ENCODE measurements around the gene SENP1.

The SENP1 gene

GRCh38 chr12:48043771-48044170, 62.1 kb downstream of the SENP1 start:
- Histone ChIP-seq H3K14ac (ENCODE audit: low read length) (no peak overlapping the region), H3K18ac (ENCODE audit: low read length) (no peak overlapping the region), H2BK12ac (ENCODE audit: low read length) (no peak overlapping the region), H3K27ac (ENCODE audit: low read depth, low read length) (no peak overlapping the region), H3K9ac (ENCODE audit: low read length) (no peak overlapping the region), H2AK5ac (ENCODE audit: low read length) (no peak overlapping the region), H3K4me2 (ENCODE audit: low read length) (no peak overlapping the region), H3K79me1 (ENCODE audit: low read length) (no peaks in the 10 kb centered on the region), H3K36me3 (ENCODE audit: control insufficient read depth in 1 of 2, insufficient read depth in 2 of 2, low read length in 2 of 2) (peaks cover 5 to 14% of the 10 kb centered on the region in 2 experiments), H3K4me3 (ENCODE audit: low read depth, low read length) (no peak overlapping the region), H3K23ac (ENCODE audit: low read length) (no peak overlapping the region), H3K9me3 (ENCODE audit: insufficient read depth, low read depth, low read length) (no peaks in the 10 kb centered on the region), H2BK120ac (ENCODE audit: insufficient read depth, low read length, poor library complexity) (no peak overlapping the region), H3K4me1 (ENCODE audit: control insufficient read depth in 1 of 2, insufficient read depth in 2 of 2, low read length in 2 of 2) (no peaks in the 10 kb centered on the region), H4K12ac (ENCODE audit: low read depth, low read length) (no peak overlapping the region), H3K4ac (ENCODE audit: low read depth, low read length) (no peak overlapping the region), H2AFZ (ENCODE audit: insufficient read depth, low read length, poor library complexity) (no peak overlapping the region), H3K27me3 (ENCODE audit: insufficient read depth, low read length) (no peaks in the 10 kb centered on the region), H4K91ac (ENCODE audit: low read depth, low read length) (no peak overlapping the region), H3K79me2 (ENCODE audit: control insufficient read depth, insufficient read depth, low read length, poor library complexity) (no peaks in the 10 kb centered on the region), H2BK5ac (ENCODE audit: low read depth, low read length, poor library complexity) (no peak overlapping the region), H4K8ac (ENCODE audit: low read depth, low read length) (no peak overlapping the region)
- no CpG with 5 or more reads among the region's 4 CpGs for WGBS (ENCODE audit: extremely low coverage, insufficient coverage, insufficient read length)
- no peak for DNase-seq

DNA sequence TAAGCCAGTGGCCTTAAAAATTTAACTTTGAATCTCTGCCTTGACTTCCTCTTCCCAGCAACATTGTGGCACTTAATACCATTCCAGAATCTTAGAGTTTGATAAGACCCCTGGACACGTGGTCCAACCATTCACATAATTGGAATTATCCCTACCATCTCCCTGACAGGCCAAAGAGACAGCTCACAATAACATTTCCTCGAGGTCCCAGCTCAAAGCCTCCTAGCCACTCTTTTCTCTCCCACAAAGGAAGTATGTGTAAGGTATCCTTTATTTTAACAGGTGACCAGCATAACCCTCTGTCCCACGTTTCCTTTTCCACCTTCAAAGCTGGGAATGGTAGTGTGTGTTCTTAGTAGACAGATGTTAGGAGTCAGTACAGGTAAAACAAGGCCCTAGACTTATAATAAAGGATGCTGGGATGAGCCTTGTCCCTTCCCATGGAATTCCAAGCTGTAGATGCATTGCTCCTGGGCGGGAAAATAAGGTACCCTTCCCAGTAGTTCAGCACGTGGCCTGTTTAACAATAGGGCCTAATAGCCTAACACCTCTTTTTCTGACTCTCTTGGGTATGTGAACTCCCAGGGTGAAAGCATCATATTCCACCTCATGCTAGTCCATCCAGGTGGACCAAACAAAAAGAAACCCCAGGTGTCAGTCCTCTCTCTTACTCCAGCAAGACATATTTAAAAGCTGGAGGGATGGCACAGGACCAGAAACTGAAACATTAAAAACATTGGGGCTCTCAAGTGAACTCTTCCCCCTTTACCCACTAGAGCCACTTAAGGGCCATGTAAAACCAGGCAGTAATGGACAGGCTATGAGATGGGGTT, 64.1 kb downstream of the SENP1 start:
- H3K79me2 ChIP-seq (ENCODE audit: control insufficient read depth, insufficient read depth, low read length, poor library complexity) = peaks cover under 1% of the 10 kb centered on the region

DNA sequence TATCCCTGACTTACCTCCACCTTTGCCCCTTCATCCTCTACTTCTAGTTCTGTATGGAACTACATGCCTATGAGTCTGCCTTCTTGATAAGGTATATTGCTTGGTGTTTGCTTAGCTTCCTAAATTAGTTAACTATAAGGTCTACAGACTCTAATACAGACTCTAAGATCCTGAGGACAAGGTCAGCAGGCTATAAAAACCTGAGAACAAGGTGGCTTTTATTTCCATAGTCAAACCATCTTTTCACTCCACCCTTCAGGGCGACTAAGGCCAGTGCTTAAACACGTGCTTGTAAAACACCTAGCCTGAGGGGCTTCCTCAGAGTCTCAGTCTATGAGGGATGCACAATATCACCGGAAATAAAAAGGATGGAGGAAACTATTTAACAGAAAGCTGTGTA, 65.5 kb downstream of the SENP1 start:
- H3K36me3 ChIP-seq (ENCODE audit: control insufficient read depth in 1 of 2, insufficient read depth in 2 of 2, low read length in 2 of 2) = peaks cover 5 to 9% of the 10 kb centered on the region in 2 experiments
- no peak for DNase-seq
- H2AFZ ChIP-seq (ENCODE audit: insufficient read depth, low read length, poor library complexity) = no peak overlapping the region
- WGBS (ENCODE audit: extremely low coverage, insufficient coverage, insufficient read length) = no CpG with 5 or more reads among the region's 3 CpGs
- H3K27me3 ChIP-seq (ENCODE audit: insufficient read depth, low read length) = no peaks in the 10 kb centered on the region
- H2BK120ac ChIP-seq (ENCODE audit: insufficient read depth, low read length, poor library complexity) = no peak overlapping the region
- no peak overlapping the region for H3K4me2 ChIP-seq (ENCODE audit: low read length)
- H4K91ac ChIP-seq (ENCODE audit: low read depth, low read length) = no peak overlapping the region
- H3K9me3 ChIP-seq (ENCODE audit: insufficient read depth, low read depth, low read length) = peaks cover 2% of the 10 kb centered on the region
- H3K23ac ChIP-seq (ENCODE audit: low read length) = no peak overlapping the region
- H4K8ac ChIP-seq (ENCODE audit: low read depth, low read length) = no peak overlapping the region
- H2BK12ac ChIP-seq (ENCODE audit: low read length) = no peak overlapping the region
- peaks cover 16 to 23% of the 10 kb centered on the region in 2 experiments for H3K4me1 ChIP-seq (ENCODE audit: control insufficient read depth in 1 of 2, insufficient read depth in 2 of 2, low read length in 2 of 2)
- no peak overlapping the region for H3K4ac ChIP-seq (ENCODE audit: low read depth, low read length)
- H3K14ac ChIP-seq (ENCODE audit: low read length) = no peak overlapping the region
- no peak overlapping the region for H3K9ac ChIP-seq (ENCODE audit: low read length)
- H3K4me3 ChIP-seq (ENCODE audit: low read depth, low read length) = no peak overlapping the region
- peaks cover 3% of the 10 kb centered on the region for H3K79me2 ChIP-seq (ENCODE audit: control insufficient read depth, insufficient read depth, low read length, poor library complexity)
- no peak overlapping the region for H2AK5ac ChIP-seq (ENCODE audit: low read length)
- peaks cover 15% of the 10 kb centered on the region for H3K79me1 ChIP-seq (ENCODE audit: low read length)
- H4K12ac ChIP-seq (ENCODE audit: low read depth, low read length) = no peak overlapping the region
- no peak overlapping the region for H3K27ac ChIP-seq (ENCODE audit: low read depth, low read length)
- H2BK5ac ChIP-seq (ENCODE audit: low read depth, low read length, poor library complexity) = no peak overlapping the region
- no peak overlapping the region for H3K18ac ChIP-seq (ENCODE audit: low read length)

More for the DNA sequence above, 64.1 kb downstream of the SENP1 start:
- Histone ChIP-seq H2AFZ (ENCODE audit: insufficient read depth, low read length, poor library complexity) (no peak overlapping the region), H3K4me3 (ENCODE audit: low read depth, low read length) (no peak overlapping the region), H3K9ac (ENCODE audit: low read length) (no peak overlapping the region), H3K9me3 (ENCODE audit: insufficient read depth, low read depth, low read length) (peaks cover under 1% of the 10 kb centered on the region), H2BK12ac (ENCODE audit: low read length) (no peak overlapping the region), H3K4ac (ENCODE audit: low read depth, low read length) (no peak overlapping the region), H3K23ac (ENCODE audit: low read length) (no peak overlapping the region), H3K4me1 (ENCODE audit: control insufficient read depth in 1 of 2, insufficient read depth in 2 of 2, low read length in 2 of 2) (peaks cover 11 to 12% of the 10 kb centered on the region in 2 experiments), H3K79me1 (ENCODE audit: low read length) (peaks cover 8% of the 10 kb centered on the region), H3K36me3 (ENCODE audit: control insufficient read depth in 1 of 2, insufficient read depth in 2 of 2, low read length in 2 of 2) (peaks cover 5 to 14% of the 10 kb centered on the region in 2 experiments), H2BK5ac (ENCODE audit: low read depth, low read length, poor library complexity) (no peak overlapping the region), H4K91ac (ENCODE audit: low read depth, low read length) (no peak overlapping the region), H2AK5ac (ENCODE audit: low read length) (no peak overlapping the region), H3K27ac (ENCODE audit: low read depth, low read length) (no peak overlapping the region), H4K8ac (ENCODE audit: low read depth, low read length) (no peak overlapping the region), H2BK120ac (ENCODE audit: insufficient read depth, low read length, poor library complexity) (no peak overlapping the region), H3K27me3 (ENCODE audit: insufficient read depth, low read length) (no peaks in the 10 kb centered on the region), H3K4me2 (ENCODE audit: low read length) (no peak overlapping the region), H3K14ac (ENCODE audit: low read length) (no peak overlapping the region), H3K18ac (ENCODE audit: low read length) (no peak overlapping the region), H4K12ac (ENCODE audit: low read depth, low read length) (no peak overlapping the region)
- DNase-seq = no peak
- no CpG with 5 or more reads among the region's 5 CpGs for WGBS (ENCODE audit: extremely low coverage, insufficient coverage, insufficient read length)

DNA sequence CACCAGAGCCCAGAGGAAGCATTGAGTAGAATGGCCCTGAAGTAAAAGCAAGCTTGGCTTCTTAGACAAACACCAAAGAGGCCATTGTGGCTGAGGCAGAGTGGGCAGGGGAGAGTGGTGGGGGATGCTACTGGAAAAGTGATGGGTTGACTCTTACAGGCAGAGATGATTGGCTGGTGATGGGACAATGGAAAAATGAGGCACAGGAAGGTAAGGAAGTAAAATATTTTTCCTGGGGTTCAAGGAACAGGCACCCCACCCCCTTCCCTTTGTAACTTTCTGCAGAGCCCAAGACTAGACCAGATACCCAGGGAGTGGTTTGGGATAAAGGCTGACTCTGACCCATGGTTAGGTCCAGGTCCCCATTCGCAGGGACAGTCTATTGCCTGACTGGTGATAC, 66.7 kb downstream of the SENP1 start:
- Histone ChIP-seq H3K79me2 (ENCODE audit: control insufficient read depth, insufficient read depth, low read length, poor library complexity) (peaks cover 3% of the 10 kb centered on the region), H3K79me1 (ENCODE audit: low read length) (peaks cover 15% of the 10 kb centered on the region), H2BK120ac (ENCODE audit: insufficient read depth, low read length, poor library complexity) (no peak overlapping the region), H4K8ac (ENCODE audit: low read depth, low read length) (no peak overlapping the region), H2AK5ac (ENCODE audit: low read length) (no peak overlapping the region), H2AFZ (ENCODE audit: insufficient read depth, low read length, poor library complexity) (no peak overlapping the region), H3K18ac (ENCODE audit: low read length) (no peak overlapping the region), H3K9ac (ENCODE audit: low read length) (no peak overlapping the region), H3K4me2 (ENCODE audit: low read length) (no peak overlapping the region), H2BK5ac (ENCODE audit: low read depth, low read length, poor library complexity) (no peak overlapping the region), H3K4me1 (ENCODE audit: control insufficient read depth in 1 of 2, insufficient read depth in 2 of 2, low read length in 2 of 2) (peaks cover 16 to 24% of the 10 kb centered on the region in 2 experiments), H4K12ac (ENCODE audit: low read depth, low read length) (no peak overlapping the region), H4K91ac (ENCODE audit: low read depth, low read length) (no peak overlapping the region), H3K23ac (ENCODE audit: low read length) (no peak overlapping the region), H3K27me3 (ENCODE audit: insufficient read depth, low read length) (no peaks in the 10 kb centered on the region), H3K14ac (ENCODE audit: low read length) (no peak overlapping the region), H3K27ac (ENCODE audit: low read depth, low read length) (no peak overlapping the region), H3K4ac (ENCODE audit: low read depth, low read length) (no peak overlapping the region), H3K9me3 (ENCODE audit: insufficient read depth, low read depth, low read length) (peaks cover 2% of the 10 kb centered on the region), H3K36me3 (ENCODE audit: control insufficient read depth in 1 of 2, insufficient read depth in 2 of 2, low read length in 2 of 2) (no peaks in the 10 kb centered on the region), H2BK12ac (ENCODE audit: low read length) (no peak overlapping the region), H3K4me3 (ENCODE audit: low read depth, low read length) (no peak overlapping the region)
- no peak for DNase-seq
- no CpG with 5 or more reads among the region's 1 CpG for WGBS (ENCODE audit: extremely low coverage, insufficient coverage, insufficient read length)

All from trophoblast cell (in vitro differentiated cells and primary cell).